ENCODE results near the gene TBX10.

Gene TBX10

GRCh38 chr11:67630943-67631331 lies 8.6 kb downstream of the TBX10 start:
- Histone ChIP-seq H3K4me3 (ENCODE audit: low read depth, low read length) (peak overlapping the region; percentile 68), H3K27ac (no peak overlapping the region), H3K27me3 (replicated peaks) (no peaks in the 10 kb centered on the region), H3K36me3 (replicated peaks) (no peaks in the 10 kb centered on the region)
- TF ChIP-seq CTCF (IDR thresholded peaks at IDR 0.05; ENCODE audit: low read depth, low read length, missing control alignments) = no peak
- in situ Hi-C loops (cut with HindIII; ENCODE audit: low pct_ligation_motif_present, low sequenced_read_pairs) = no loop called here
- no peak for DNase-seq

- H3K36me3 ChIP-seq (replicated peaks) = no peaks in the 10 kb centered on the region
- peak overlapping the region; percentile 68 for H3K4me3 ChIP-seq (ENCODE audit: low read depth, low read length)
- no peaks in the 10 kb centered on the region for H3K27me3 ChIP-seq (replicated peaks)
- TF ChIP-seq CTCF (IDR thresholded peaks at IDR 0.05; ENCODE audit: low read depth, low read length, missing control alignments) = peak; percentile 79
- peak; percentile 96 for DNase-seq
- peak overlapping the region; percentile 3 for H3K27ac ChIP-seq
- in situ Hi-C loops (cut with HindIII; ENCODE audit: low pct_ligation_motif_present, low sequenced_read_pairs) = no loop called here
Measured at GRCh38 chr11:67630228-67630942, 9.2 kb downstream of the TBX10 start.

GRCh38 chr11:67629386-67630227 lies 10.0 kb downstream of the TBX10 start, which contains the start of gene NUDT8:
Gene NUDT8 (minus strand): TSS chr11:67629937. CDS start chr11:67629911, 26 bp downstream.
- Histone ChIP-seq H3K36me3 (replicated peaks) (no peaks in the 10 kb centered on the region), H3K27ac (peak within 1 kb of the TSS; percentile 22), H3K27me3 (replicated peaks) (no peaks in the 10 kb centered on the region), H3K4me3 (ENCODE audit: low read depth, low read length) (peak within 1 kb of the TSS; percentile 68)
- TF ChIP-seq CTCF (IDR thresholded peaks at IDR 0.05; ENCODE audit: low read depth, low read length, missing control alignments) = peak; percentile 84
- DNase-seq = peak; percentile 54
- in situ Hi-C loops (cut with HindIII; ENCODE audit: low pct_ligation_motif_present, low sequenced_read_pairs) = no loop called here

- no peak overlapping the region for H3K27ac ChIP-seq
Measured at GRCh38 chr11:67628710-67629385, 10.7 kb downstream of the TBX10 start.

More at GRCh38 chr11:67628710-67629385, 10.7 kb downstream of the TBX10 start:
- Histone ChIP-seq H3K36me3 (replicated peaks) (no peaks in the 10 kb centered on the region), H3K27me3 (replicated peaks) (no peaks in the 10 kb centered on the region), H3K4me3 (ENCODE audit: low read depth, low read length) (peak overlapping the region; percentile 56)
- DNase-seq = no peak
- no peak for TF ChIP-seq CTCF (IDR thresholded peaks at IDR 0.05; ENCODE audit: low read depth, low read length, missing control alignments)
- in situ Hi-C loops (cut with HindIII; ENCODE audit: low pct_ligation_motif_present, low sequenced_read_pairs) = no loop called here
